Adrenal gland (tissue), 5 donors: Measurements from ENCODE around the gene GRM4.

Source experiments
- CTCF ChIP-seq, 6 experiments: fragments of 450-650 bp in 4 of 6; fragments of 200-600 bp in 2 of 6; sonication (generic) in 1 of 6; IDR thresholded peaks; 1 replicate in 5 of 6; 2 replicates in 1 of 6; pipeline versions ENCODE4 v1.5.1 to v1.8.0; 2016 to 2021; ENCODE audit warnings: antibody characterized with exemption in 6 of 6, mild to moderate bottlenecking in 2 of 6, moderate library complexity in 1 of 6
- POLR2A ChIP-seq, 2 donors: fragments of 450-650 bp; IDR thresholded peaks; one replicate each; pipeline ENCODE4 v1.6.1; 2017; ENCODE audit warnings: antibody characterized with exemption in 2 of 2, mild to moderate bottlenecking in 2 of 2, moderate library complexity in 1 of 2
- donor health status: DM: no; HTN: no; CAD: no.

GRCh38 chr6:33981861-33982260, 164.0 kb downstream of the GRM4 start:
- no peak for TF ChIP-seq CTCF (IDR thresholded peaks at IDR 0.05)
- no peak for TF ChIP-seq POLR2A (IDR thresholded peaks at IDR 0.05)
